ENCODE measurements around the gene ARL5A.

DNA sequence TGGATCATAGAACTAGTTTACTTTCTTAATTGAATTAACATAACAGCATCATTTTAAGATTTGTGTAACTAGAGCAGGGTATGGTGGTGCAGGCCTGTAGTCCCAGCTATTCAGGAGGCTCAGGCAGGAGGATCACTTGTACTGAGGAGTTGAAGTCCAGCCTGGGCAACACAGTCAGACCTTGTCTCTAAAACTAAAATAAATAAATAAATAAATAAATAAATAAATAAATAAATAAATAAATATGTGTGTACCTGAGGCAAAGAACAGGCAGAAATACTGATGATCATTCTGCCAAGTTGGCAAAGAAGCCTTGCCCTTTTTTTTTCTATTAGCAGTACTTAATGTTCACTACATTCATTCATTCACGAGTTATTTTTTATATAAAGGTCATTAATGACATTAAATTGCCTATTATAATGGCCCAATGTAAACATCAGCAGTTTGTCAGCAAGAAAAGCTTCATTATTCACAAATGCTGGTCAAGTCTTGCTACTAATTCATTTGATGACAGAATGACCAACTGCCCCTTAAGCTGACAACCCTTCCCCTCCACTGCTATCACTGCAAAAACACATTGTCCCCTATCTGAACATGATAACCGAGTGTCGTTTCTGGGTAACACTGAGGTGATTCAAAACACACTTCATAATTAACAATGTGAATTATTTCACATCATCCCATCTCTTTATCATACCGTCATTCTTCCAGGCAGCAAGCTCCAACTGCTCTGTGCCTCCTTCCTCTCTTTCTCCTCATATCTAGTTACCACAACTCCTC lies 39.0 kb downstream of the ARL5A start:
- no peak for TF ChIP-seq POLR2A (IDR thresholded peaks at IDR 0.05)
- TF ChIP-seq, protein P1, sequence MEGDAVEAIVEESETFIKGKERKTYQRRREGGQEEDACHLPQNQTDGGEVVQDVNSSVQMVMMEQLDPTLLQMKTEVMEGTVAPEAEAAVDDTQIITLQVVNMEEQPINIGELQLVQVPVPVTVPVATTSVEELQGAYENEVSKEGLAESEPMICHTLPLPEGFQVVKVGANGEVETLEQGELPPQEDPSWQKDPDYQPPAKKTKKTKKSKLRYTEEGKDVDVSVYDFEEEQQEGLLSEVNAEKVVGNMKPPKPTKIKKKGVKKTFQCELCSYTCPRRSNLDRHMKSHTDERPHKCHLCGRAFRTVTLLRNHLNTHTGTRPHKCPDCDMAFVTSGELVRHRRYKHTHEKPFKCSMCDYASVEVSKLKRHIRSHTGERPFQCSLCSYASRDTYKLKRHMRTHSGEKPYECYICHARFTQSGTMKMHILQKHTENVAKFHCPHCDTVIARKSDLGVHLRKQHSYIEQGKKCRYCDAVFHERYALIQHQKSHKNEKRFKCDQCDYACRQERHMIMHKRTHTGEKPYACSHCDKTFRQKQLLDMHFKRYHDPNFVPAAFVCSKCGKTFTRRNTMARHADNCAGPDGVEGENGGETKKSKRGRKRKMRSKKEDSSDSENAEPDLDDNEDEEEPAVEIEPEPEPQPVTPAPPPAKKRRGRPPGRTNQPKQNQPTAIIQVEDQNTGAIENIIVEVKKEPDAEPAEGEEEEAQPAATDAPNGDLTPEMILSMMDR (IDR thresholded peaks at IDR 0.05): no peak

Measured in heart left ventricle (tissue), 13 donors.